Activated T-helper 2 cell treated with anti-CD3 and anti-CD28 coated beads, Interferon-gamma antibody, Interleukin-2, Interleukin-4, amounts not matched to agents 10 μg/mL and 5 μg/mL and 100 μg/mL, durations not matched to agents 14 hours and 24 hours and 36 hours (primary cell): Measurements from ENCODE around the gene ZNF518B. TPM values are rescaled to one million over a fixed set of nuclear protein-coding genes. Genes with fewer than 3 reads are reported as not detected.

ENCODE experiments used
- DNase-seq: peaks from one replicate; pipeline ENCODE4 v3.0.0; 2021; ENCODE audit warnings: low spot score
- H3K27ac Mint-ChIP-seq: one replicate; pipeline ENCODE4 v1.8.0; 2021; ENCODE audit warnings: mixed read lengths
- H3K27me3 Mint-ChIP-seq: one replicate; pipeline ENCODE4 v1.8.0; 2021; ENCODE audit warnings: low read depth, mixed read lengths
- H3K36me3 Mint-ChIP-seq: one replicate; pipeline ENCODE4 v1.8.0; 2021; ENCODE audit warnings: low read depth, mixed read lengths
- H3K4me1 Mint-ChIP-seq: one replicate; pipeline ENCODE4 v1.8.0; 2021; ENCODE audit warnings: low read depth, mixed read lengths
- H3K4me3 Mint-ChIP-seq: one replicate; pipeline ENCODE4 v1.8.0; 2021; ENCODE audit warnings: low read depth, mild to moderate bottlenecking, moderate library complexity, mixed read lengths
- H3K9me3 Mint-ChIP-seq: one replicate; pipeline ENCODE4 v1.8.0; 2021; ENCODE audit warnings: mixed read lengths
- intact Hi-C: fragments of 100-400 bp; cut with micrococcal nuclease; formaldehyde crosslinking; loops from one replicate; pipeline ENCODE4 v1.15.1; 2023
- total RNA-seq: library from RNA; stranded (reverse); gene quantifications from 2 replicates; pipeline ENCODE4 v1.2.3, GENCODE V29; 2022

The ZNF518B gene
- total RNA-seq, 1 donor from 2014 or later, result 22.9 TPM

GRCh38 chr4:10403633-10404445 is 53.4 kb downstream of the ZNF518B start:
- H3K4me1 Mint-ChIP-seq, result no peaks in the 10 kb centered on the region
- no peak overlapping the region for H3K4me3 Mint-ChIP-seq
- no peak overlapping the region for H3K27ac Mint-ChIP-seq
- no peak for DNase-seq
- no peaks in the 10 kb centered on the region for H3K36me3 Mint-ChIP-seq
- H3K9me3 Mint-ChIP-seq, result no peaks in the 10 kb centered on the region
- no peaks in the 10 kb centered on the region for H3K27me3 Mint-ChIP-seq
- intact Hi-C loops, result loop anchor here (2.0 to 5.0 kb wide), 2 partner anchors 245 to 387 kb away; no protein-coding TSS in a partner anchor

- H3K27me3 Mint-ChIP-seq, result peaks cover 5% of the 10 kb centered on the region
- intact Hi-C loops, result no loop called here
- no peak for DNase-seq
- H3K4me1 Mint-ChIP-seq, result peaks cover 2% of the 10 kb centered on the region
- no peak overlapping the region for H3K27ac Mint-ChIP-seq
- no peak overlapping the region for H3K4me3 Mint-ChIP-seq
- no peaks in the 10 kb centered on the region for H3K36me3 Mint-ChIP-seq
- peaks cover 6% of the 10 kb centered on the region for H3K9me3 Mint-ChIP-seq
Measured at GRCh38 chr4:10395971-10396580, 61.1 kb downstream of the ZNF518B start.

Other genes with a start within 250 kb of the ZNF518B start
- gene CLNK, start 227.3 kb upstream of the ZNF518B start, total RNA-seq, result 0.89 and 1.3 TPM in 2 replicates